Measurements from ENCODE around the gene NKTR.
"Not testable (repeated sequence)": the region's sequence is repeated elsewhere in the genome, so short reads cannot be mapped to it uniquely, and the experiment has no call there.

The NKTR gene

DNA sequence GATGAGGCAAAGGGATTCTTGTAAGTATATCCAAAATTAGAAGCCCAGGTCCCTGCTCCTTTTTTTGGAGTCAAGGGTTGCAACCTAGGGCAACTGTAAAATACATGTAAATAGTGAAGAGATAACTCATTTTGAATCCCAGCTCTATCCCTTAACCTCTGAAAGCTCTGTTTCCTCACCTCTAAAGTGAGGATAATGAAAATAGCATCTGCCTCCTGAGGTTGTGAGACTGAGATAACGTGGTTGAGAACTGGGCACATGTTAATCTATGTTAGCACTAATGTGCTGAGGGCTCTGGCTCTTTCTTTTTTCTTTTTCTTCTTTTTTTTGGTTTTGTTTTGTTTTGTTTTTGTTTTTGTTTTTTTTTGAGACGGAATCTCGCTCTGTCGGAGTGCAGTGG, 4.8 kb upstream of the NKTR start:
- no peak for DNase-seq (ENCODE audit: low spot score)

DNA sequence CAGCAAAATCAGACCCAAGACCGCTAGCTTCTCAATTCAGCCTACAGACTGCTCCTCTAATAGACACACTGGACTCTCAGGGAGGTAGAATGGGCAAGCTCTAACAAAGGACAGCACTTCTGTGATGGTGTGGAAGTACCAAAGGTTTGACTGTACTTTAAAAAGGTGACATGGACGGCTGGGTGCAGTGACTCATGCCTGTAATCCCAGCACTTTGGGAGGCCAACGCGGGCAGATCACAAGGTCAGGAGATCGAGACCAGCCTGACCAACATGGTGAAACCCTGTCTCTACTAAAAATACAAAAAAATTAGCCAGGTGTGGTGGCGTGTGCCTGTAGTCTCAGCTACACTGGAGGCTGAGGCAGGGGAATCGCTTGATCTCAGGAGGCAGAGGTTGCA, 3.4 kb upstream of the NKTR start:
- DNase-seq (ENCODE audit: low spot score) = not testable (repeated sequence)

DNA sequence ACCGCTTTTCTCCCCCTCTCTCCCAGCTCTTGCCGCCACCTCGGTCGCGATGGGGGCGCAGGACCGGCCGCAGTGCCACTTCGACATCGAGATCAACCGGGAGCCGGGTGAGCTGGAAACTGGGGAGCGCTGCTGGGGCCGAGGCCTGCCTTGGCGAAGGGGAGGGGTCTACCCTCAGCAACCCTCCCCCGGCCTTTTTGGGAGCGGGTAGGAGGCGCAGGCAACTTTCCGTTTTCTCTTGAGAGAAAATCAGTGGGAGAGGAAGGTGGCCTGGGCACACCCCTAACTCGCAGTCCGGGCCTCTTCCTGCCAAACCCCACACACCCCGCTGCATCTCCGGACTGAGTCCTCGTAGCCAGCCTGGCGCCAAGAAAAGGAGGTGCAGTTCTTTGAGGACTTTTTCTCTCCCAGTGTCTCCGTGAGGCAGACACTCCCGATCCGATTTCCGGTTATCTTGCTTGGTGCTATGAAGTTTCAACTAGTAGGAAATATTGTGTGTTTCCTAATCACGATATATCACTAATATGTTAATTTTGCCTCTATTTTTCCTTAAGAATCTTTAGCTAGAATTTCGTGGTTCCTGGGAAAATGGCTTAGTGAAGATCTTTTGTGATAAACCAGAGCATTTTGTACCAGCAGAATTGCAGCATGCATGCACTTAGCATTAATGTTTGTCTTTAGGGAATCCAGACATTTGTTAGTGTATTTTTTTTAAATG, 631 bp downstream of the NKTR start:
- DNase-seq (ENCODE audit: low spot score) = peak; percentile 57

DNA sequence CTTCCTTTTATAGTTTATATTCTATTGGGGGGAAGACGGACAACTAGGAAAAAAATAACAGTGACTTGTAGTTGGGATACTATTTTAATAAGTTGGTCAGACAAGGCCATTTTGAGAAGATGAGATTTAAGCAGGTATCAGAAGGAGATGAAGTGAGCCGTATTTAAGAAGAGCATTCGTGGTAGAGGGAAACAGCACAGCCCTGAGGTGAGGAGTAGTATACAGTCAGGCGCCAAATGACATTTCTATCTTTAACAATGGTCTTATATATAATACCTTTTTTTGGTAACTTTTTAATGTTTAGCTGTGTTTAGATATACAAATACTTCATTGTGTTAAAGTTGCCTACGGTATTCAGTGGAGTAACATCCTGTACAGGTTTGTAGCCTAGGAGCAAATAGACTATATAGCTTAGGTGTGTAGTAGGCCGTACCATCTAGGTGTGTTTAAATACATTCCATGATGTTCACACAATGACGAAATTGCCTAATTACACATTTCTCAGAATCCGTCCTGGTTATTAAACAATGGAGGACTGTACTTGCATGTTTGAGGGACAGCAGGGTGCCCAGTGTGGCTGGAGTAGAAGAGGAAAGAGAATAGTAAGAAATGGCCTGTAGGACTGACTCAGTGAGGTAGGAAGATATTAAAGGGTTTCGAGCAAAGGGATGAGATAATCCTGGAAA, 1.6 kb downstream of the NKTR start:
- DNase-seq (ENCODE audit: low spot score) = peak; percentile 25

DNA sequence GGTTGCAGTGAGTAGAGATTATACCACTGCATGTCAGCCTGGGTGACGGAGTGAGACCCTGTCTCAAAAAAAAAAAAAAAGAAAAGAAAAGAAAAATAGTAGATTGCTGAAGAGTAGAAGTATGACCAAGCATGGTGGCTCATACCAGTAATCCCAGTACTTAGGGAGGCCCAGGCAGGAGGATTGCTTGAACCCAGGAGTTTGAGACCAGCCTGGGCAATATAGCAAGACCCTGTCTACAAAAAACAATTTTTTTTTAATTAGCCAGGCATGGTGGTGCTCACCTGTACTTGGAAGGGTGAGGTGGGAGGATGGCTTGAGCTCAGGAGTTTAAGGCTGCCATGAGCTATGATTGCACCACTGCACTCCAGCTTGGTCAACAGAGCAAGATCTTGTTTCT, 2.5 kb downstream of the NKTR start:
- DNase-seq (ENCODE audit: low spot score) = no peak

DNA sequence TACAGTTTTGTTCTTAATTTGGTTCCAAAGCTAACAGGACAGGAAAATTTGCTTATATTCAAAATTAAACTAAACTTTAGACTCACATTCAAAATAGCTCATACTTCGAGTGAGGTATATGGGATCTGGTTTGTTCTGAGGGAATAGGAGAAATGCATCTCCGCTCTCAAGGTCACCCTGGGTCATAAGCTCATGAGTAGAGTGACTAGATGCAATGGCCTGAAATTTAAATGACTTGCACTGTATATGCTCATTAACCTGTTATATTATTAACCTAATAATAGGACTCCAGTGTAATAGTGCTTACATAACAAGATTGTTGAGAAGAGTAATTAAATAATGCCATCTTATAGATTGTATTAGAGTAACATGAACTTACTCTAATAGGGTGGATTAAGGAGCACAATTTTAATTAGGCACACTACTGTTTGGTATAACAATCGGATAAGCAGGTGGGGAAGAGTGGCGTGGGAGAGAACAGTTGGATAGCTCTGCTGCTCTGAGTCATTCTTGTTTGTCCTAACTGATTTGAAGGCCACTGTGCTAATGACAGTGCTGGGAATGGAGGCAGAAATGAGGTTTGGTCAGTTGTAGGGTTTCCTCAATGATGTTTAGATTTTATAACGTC, 5.2 kb downstream of the NKTR start:
- no peak for DNase-seq (ENCODE audit: low spot score)

DNA sequence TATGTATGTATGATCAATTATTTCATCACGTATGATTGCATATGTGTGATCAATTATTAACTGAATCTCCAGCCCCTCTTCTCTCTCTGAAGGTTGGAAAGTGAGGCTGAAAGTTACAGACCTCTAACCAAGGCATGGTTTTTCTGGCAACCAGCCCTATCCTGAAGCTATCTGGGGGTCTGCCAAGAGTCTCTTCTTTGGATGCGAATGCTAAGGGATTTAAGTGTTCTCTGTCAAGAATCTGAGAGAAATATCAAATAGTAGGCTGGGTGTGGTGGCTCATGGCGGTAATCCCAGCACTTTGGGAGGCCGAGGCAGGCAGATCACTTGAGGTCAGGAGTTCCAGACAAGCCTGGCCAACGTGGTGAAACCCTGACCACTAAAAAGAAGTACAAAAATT, 8.1 kb downstream of the NKTR start:
- no peak for DNase-seq (ENCODE audit: low spot score)

DNA sequence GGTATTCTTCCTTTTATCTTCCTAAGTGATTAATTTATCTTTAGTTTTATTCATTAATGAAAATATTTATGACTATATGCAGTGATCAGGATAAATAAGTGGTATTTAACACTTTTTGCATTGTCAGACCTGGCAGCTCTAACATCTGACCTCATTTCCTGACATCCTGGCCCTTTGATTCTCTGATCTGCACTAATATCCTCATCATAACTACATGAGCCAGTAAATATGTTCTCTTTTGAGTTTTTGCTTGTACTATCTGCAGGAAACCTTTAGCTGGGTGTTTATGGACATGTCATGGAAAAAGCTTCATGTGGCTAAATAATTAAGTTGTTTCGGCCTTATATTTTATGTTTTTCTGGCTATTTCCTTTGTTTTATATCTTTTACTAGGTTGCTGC, 10.5 kb downstream of the NKTR start:
- no peak for DNase-seq (ENCODE audit: low spot score)

DNA sequence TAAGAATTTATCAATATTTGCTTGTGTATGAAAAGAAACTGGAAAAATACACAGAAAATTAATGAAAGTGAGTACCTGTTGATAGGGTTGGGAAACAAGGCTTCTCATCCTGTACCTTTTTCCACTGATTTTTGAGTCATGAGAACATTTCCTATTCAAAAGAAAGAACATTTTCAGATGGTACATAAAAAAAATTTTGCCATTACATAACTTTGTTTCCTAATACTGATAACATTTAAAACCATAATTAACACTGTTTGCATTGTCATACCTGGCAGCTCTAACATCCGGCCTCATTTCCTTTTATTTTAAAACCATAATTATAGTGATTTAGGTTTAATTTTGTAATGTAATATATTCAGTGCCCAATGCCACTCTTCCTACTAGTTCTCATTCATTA, 11.7 kb downstream of the NKTR start:
- DNase-seq (ENCODE audit: low spot score) = no peak

DNA sequence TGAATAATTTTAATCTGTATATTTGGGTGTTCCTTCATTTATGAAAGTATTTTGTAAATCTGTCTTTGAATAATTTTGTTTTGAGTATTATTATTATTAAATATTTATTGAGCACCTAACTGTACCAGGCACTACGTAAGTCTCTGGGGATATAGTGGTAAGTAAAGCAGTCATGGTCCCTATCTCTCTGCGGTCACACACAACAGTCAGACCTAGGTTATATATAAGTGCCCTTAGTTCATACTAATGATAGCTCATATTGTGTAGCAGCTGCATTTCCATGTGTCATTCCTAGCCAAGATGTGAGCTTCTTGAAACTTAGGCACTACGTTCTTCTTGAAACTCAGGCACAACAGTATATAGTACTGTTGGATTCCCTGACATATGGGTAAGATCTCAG, 12.4 kb downstream of the NKTR start:
- no peak for DNase-seq (ENCODE audit: low spot score)

DNA sequence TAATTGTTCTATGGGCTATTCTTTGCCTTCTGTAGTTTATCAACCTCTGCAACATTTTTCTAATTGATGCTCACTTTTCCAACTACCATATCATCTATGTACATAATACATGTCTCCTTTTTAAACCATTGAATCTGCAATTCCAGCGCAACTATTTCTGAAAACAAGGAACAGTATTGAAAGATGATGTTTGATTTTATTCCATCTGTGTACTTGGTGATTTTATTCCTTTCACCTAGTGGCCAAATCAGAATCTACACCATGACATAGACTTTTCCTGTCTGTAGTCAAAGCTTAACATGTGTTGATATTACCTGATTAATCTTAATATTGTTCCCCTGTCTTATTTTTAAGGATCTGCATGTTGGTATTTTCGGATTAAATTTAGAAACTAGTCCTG, 13.0 kb downstream of the NKTR start:
- DNase-seq (ENCODE audit: low spot score) = peak; percentile 51

DNA sequence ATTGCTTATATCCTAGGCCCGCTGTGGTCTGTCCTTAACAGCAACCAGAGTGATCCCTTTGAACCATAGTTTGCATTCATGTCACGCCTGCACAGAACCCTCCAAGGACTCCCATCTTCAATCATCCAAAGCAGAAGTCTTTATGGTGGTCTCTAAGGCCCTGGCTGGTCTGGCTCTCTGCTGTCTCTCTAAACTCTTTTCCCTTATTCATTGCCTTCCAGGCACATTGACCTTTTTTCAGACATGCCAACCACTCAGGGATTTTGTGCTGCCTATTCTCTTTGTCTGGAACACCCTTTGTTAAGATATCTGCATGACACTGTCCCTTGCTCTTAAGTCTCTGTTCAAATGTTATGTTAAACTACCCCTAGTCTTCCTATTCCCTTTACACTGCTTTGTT, 31.1 kb downstream of the NKTR start:
- DNase-seq (ENCODE audit: low spot score) = no peak

DNA sequence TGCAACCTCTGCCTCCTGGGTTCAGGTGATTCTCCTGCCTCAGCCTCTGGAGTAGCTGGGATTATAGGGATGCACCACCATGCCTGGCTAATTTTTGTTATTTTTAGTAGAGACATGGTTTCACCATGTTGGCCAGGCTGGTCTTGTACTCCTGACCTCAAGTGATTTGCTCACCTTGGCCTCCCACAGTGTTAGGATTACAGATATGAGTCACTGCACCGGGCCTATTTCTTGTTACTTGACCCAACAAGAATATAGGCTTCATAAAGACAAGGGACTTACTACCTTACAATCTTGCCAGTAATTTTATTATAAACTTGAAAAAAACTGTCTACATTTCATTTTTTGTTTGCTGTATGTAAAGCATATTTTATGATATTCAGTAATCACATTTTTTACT, 31.7 kb downstream of the NKTR start:
- no peak for DNase-seq (ENCODE audit: low spot score)

DNA sequence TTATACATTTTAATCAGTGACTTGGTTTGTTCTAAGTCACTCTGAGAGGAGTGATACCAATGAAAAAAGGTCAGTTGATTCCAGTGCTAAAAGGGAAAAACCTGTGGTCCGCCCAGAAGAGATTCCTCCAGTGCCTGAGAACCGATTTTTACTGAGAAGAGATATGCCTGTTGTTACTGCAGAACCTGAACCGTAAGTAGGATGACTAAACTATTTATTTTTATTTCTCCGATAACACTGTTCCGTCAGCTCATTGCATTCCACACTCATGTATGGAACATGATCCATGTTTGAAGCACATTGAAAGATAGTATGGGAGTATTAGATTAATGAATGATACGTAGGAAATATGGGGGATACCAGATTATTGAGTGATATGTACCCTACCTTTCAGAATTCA, 33.1 kb downstream of the NKTR start:
- DNase-seq (ENCODE audit: low spot score) = no peak

DNA sequence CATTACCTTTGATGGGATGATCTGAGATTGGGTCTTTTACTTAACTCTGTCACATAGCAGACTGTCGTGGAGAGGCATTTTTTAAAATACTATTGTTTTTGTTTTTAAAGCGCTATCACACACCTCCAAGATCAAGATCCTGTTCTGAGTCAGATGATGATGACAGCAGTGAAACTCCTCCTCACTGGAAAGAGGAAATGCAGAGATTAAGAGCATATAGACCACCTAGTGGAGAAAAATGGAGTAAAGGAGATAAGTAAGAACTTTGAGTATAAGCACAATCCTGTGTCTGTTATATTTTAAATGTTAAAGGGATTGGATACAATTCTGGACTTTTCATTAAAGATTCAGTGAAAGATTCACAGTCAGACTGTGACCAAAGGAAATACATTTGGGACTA, 34.6 kb downstream of the NKTR start:
- DNase-seq (ENCODE audit: low spot score) = peak; percentile 23

DNA sequence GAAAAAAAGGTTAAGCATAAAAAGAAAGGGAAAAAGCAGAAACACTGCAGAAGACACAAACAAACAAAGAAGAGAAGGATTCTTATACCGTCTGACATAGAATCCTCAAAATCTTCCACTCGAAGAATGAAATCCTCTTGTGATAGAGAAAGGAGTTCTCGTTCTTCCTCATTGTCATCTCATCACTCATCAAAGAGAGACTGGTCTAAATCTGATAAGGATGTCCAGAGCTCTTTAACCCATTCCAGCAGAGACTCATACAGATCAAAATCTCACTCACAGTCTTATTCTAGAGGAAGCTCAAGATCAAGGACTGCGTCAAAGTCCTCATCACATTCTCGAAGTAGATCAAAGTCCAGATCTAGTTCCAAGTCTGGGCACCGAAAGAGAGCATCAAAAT, 36.5 kb downstream of the NKTR start:
- DNase-seq (ENCODE audit: low spot score) = no peak

DNA sequence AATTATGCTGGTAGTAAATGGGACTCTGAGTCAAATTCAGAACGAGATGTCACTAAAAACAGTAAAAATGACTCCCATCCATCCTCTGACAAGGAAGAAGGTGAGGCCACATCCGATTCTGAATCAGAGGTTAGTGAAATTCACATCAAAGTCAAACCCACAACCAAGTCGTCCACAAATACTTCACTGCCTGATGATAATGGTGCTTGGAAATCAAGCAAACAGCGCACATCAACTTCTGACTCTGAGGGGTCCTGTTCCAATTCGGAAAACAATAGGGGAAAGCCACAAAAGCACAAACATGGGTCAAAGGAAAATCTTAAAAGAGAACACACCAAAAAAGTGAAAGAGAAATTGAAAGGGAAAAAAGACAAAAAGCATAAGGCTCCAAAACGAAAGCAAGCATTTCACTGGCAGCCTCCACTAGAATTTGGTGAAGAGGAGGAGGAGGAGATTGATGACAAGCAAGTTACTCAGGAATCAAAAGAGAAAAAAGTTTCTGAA, 37.9 kb downstream of the NKTR start:
- DNase-seq (ENCODE audit: low spot score) = no peak

DNA sequence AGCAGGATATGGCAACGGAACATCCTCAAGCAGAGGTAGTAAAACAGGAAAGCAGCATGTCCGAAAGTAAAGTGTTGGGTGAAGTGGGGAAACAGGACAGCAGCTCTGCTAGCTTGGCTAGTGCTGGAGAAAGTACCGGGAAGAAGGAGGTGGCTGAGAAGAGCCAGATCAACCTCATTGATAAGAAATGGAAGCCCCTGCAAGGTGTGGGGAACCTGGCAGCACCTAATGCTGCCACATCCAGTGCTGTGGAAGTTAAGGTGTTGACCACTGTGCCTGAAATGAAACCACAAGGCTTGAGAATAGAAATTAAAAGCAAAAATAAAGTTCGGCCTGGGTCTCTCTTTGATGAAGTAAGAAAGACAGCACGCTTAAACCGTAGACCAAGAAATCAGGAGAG, 38.7 kb downstream of the NKTR start:
- DNase-seq (ENCODE audit: low spot score) = no peak

DNA sequence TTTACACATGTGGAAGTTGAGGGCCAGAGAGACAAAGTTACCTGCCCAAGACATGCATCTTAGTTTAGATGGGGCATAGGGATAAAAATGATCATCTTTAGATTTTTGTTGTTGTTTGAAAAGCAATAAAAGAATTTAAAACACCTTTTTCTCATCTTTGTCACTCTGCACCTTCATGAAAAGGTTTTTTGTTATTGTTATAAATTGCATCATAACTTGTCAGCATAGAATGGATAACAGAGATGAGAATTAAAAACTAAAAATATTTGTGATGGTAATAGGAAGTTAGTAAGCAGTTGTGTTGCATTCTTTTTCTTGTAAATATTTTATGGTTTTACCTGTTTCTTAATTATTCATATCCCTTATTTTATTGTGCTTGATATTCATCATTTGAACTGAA, 39.6 kb downstream of the NKTR start:
- DNase-seq (ENCODE audit: low spot score) = no peak

DNA sequence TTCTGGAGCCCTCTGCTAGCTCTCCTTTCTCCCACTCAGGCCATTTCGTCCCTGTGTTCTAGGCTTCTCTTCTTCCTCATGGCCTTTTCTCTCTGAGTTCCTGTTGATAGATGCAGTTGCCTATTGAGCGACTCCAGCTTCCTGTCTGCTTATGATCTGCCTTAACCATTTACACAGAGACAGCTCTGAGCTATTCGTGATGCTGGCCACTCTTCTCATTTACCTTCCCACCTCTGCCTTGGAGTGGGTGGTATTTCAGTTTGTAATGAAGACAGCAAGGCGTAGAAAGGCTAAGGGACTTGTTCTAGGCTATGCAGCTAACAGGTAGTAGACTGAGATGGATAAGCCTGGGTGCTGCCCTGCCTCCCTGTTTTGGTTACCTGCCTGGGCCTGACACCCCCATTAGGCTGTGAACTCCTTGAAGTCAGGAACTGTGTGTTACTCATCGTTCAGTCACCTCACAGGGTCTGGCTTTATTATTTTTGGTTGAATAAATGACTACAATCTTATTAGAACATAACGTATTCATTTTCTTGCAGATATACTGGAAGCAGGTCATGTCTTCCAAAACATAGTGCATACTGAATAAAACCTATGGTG, 40.4 kb downstream of the NKTR start:
- DNase-seq (ENCODE audit: low spot score) = no peak

DNA sequence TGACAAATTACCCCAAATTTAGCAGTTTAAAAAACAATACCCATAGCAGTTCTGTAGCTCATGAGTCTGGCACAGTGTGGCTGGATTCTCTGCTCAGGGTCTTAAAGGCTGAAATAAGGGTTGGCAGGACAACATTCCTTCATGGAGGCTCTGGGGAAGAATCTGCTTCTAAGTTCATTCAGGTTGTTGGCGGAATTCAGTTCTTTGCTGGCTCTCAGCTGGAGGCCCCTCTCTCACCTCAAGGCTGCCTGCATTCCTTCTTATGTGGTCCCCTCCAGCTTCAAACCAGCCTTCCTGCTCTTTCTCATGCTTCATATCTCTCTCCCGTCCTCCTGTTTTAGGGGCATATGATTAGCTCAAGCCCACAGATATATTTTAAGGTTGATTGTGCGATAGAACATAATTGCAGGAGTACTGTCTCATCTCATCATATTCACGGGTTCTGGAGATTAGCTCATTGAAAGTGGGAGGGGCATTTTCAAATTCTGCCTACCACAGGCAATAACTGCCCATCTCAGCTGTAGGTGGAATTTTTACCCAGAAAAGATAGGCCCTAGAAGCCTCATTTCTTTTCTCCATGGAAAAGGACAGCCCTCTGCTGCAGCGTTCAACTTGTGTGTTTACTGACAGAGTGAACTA, 47.5 kb downstream of the NKTR start:
- no peak for DNase-seq (ENCODE audit: low spot score)

DNA sequence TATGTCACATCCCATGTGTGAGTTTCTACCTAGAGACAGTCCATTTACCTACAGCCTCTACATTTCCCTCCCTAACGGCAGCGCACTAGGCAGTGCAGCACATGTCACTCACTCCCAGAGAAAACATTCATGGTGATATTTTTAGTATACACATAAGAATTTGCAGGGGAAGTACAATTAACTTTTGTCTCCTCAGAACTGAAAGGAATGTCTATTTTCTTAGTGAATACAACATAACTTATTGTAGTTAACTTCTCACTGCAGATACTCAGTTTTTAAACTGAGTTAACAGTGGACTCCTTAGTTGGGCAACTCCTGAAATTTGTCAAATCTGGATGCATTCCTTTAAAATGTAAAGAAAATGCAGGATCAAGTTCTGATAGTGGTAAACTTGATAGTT, 48.5 kb downstream of the NKTR start:
- no peak for DNase-seq (ENCODE audit: low spot score)

DNA sequence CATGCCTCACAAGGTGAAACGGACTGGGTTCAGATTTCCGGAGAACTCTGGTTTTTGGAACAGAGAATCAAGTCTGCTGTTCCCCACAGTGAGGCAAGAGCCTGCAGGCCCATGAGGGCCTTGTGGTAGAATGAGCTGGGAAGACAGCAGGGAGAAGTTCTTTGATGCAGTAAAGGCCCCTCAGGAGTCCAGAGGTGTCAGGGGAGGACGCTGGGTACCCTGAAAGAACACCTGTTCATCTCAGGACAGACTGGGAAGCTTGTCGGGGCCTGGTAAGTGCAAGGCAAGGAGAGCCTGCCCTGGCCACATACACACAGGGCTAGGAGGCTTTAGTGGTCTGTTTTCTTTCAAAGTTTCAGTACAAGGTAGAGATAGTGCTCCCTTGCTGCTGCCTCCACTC, 49.3 kb downstream of the NKTR start:
- DNase-seq (ENCODE audit: low spot score) = no peak

All from hematopoietic multipotent progenitor cell treated with erythropoietin and hydrocortisone succinate and interleukin-3 and kit ligand, for 15 days (in vitro differentiated cells).